ENCODE results near the gene KLK5.
A peak's percentile ranks its signal among the peaks of the same experiment; 100 is the strongest.

KLK5 gene

DNA sequence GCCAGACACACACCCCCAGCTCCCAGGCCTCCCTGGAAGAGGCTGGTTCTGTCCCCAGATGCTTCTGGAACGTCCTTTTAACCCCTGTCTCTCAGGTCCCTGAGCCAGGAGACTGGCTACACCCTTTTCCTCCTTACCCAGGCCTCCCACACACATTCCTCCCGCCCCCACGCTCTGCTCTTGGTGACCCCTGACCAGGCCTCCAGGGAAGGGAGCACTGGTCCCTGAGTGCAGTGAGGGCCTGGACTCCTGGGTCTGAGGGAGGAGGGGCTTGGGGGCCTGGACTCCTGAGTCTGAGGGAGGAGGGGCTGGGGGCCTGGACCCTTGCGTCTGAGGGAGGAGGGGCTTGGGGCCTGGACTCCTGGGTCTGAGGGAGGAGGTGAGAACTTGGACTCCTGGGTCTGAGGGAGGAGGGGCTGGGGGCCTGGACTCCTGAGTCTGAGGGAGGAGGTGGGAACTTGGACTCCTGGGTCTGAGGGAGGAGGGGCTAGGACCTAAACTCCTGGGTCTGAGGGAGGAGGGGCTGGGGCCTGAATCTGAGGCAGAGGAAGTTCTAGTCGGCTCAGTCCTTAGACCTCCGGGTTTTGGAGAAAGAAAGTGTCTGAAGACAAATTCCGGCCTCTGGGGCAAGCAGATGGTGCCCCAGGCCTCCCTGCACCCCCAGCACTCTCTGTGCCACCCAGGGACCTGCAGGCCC lies 16.0 kb upstream of the KLK5 start:
- no peak for DNase-seq (ENCODE audit: low spot score)

DNA sequence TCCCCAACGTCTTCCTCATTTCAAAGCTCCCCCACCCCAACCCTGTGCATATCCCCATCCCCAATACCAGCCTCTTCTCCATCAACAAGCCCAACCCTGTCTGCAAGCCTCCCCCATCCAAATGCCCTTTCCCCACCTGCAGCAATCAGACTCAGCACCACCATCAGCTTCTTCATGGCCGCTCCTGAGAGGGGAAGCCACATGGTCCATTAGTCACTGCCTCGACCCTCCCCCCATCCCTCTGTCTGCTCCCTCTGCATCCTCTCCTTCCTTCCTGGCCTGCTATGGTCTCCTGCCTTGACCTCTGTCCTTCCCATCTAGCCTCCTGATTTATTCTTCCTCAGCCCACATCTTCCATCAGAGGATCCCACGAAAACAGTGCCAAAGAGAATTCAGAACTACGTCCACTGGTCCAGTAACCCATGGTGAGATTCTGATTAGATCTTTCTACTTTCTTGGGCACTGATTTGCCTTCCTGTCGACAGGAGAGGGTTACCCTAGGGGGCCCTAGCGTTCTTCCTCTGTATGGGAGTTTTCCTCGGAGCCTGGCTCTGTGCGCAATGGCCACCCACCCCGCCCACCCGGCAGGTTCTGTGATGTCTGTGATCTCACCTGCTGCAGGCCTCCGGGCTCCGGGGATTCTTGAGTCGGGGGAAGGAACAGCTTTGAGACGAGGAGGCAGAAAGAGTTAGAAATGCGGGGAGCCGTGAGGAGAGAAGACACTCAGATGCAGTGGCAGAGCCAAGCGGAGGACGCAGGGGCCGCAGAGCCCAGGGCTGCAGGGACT lies 15.3 kb upstream of the KLK5 start:
- DNase-seq (ENCODE audit: low spot score): no peak

DNA sequence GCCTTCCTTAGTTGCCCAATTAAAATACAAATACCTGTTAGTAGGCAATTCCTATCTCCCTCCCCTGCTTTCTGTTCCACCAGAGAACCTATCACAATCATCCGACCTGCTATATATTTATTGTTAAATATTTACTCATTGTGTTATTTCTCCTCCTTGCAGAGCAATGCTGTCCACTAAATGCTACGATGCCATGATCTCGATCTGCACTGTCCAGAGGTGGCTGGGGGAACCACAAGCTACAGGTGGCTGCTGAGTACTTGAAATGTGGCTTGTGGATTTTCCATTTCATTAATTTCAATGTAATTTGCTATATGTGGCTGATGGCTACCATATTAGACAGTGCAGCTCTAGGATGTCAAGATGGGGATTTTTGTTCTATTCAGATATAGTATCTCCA lies 11.4 kb upstream of the KLK5 start:
- DNase-seq (ENCODE audit: low spot score): no peak

DNA sequence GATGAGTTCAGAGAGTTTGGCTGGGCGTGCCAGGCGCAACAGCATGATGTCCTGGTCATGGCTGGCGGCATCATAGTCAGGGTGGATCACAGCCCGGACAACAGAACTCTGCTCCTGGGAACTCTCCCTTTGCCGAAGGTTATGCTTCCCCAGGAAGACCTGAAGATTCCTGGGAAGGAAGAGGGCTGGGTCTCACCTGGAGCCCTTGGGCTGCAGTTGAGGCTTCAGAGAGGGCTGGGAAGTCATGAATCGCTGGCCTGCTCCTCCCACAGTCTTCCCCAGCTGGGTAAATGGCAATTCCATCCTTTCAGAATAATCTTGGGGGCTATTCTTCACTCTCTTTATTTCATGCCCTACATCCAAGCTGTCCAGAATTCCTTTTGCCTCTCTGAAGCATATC lies 10.5 kb upstream of the KLK5 start:
- no peak for DNase-seq (ENCODE audit: low spot score)

DNA sequence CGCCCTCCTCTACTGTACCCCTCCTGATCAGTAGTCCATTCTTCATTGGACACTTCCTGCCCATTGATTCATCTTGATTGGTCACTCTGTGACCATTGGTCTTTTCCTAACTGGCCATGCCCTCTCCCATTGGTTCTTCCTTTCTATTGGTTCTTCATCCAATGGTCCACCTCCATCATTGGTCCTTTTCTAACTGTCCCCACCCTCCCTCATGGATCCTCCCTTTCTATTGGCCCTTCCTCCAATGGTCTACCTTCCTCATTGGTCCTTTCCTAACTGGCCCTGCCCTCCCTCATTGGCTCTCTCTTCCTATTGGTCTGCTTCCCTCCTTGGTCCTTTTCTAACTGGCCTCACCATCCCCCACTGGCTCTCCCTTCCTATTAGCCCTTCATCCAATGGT lies 9.4 kb upstream of the KLK5 start:
- no peak for DNase-seq (ENCODE audit: low spot score)

DNA sequence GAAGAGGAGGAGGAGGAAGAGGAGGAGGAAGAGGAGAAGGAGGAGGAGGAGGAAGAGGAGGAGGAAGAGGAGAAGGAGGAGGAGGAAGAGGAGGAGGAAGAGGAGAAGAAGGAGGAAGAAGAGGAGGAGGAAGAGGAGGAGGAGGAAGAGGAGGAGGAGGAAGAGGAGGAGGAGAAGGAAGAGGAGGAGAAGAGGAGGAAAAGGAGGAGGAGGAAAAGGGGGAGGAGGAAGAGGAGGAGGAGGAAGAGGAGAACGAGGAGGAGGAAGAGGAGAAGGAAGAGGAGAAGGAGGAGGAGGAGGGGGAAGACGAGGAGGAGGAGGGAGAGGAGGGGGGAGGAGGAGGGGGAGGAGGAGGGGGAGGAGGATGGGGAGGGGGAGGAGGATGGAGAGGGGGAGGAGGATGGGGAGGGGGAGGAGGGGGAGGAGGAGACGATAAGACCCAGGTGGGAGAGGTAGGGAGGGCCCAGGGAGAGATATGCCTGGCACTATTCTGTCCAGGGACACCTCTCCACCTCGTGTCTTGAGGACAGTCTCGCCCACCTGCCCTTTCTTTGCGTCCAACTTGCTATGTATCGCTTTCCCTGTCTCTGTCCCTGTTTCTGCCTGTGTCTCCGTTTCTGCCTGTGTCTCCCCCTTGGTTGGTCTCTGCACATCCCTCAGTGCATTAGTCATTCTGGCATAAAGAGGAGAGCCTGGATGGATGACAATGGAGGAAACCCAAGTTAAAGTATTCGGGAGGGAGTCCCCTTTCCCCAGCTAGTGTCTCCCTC lies 7.1 kb upstream of the KLK5 start:
- no peak for DNase-seq (ENCODE audit: low spot score)

DNA sequence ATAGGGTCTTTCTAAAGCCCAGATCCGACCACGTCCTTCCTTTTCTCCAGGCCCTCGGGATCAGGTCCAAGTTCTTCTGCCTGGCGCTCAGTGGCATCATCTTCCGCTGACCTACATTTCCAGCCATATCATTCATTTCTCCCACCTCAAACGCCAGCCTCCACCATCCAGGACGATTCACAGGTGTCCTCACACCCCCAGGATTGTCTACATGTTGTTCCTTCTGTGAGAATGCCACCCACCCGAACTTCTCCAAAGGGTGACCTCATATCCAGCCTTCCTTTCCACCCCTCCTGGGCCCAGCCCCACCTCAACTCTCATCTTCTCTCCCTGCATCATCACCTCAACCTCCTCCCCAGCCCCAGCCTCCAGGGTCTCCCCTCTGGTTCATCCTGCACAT lies 4.7 kb upstream of the KLK5 start:
- DNase-seq (ENCODE audit: low spot score): no peak

DNA sequence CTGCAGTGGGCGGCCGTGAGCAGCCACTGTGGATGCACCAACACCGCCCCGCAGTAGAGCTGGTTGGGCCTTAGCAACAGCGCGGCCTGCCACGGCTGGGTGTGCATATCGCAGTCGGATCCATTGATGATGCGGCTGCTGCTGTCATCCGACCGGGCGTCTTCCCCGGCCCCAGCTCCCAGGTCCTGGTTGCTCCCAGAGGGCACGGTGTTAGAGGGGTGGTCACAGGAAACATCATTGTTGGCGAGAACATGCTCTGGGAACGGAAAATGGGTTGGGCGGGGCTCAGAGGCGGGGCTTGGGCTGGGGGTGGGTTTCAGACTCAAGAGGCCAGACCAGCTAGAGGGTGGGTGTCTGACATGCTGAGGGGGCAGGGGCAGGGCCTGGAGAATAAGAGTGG lies 3.0 kb downstream of the KLK5 start:
- DNase-seq (ENCODE audit: low spot score): no peak

DNA sequence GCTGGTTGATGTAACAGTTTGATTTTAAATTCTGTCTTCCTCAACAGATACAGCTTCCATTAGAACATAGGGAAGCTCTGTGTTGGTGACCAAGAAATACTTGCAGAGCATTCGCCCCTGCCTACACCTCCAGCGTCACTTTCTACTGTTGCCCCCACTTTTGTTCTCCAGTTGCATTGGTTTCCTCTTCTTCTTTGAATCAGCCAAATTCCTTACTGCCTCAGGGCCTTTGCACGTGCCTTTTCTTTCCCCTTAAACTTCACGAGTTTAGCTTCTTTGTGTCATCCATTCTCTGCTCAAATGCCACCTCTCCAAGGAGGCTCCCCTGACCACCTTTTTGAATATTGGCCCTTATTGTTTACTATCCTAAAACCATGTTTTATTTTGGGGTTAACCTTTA lies 5.7 kb downstream of the KLK5 start:
- DNase-seq (ENCODE audit: low spot score): no peak

DNA sequence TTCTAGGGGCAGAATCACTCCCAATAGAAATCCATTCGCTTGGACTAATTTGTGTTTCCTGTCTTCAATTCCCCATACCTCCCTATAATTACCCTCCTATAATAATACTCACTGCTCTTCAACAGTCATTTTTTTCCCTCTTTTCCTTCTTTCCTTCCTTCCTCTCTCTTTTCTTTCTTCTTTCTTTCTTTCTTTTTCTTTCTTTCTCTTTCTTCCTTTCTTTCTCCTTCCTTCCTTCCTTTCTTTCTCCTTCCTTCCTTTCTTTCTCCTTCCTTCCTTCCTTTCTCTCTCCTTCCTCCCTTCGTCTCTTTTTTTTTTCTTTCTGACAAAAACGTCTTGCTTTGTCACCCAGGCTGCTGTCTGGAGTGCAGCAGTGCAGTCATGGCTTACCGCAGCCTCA lies 8.0 kb downstream of the KLK5 start:
- no peak for DNase-seq (ENCODE audit: low spot score)

DNA sequence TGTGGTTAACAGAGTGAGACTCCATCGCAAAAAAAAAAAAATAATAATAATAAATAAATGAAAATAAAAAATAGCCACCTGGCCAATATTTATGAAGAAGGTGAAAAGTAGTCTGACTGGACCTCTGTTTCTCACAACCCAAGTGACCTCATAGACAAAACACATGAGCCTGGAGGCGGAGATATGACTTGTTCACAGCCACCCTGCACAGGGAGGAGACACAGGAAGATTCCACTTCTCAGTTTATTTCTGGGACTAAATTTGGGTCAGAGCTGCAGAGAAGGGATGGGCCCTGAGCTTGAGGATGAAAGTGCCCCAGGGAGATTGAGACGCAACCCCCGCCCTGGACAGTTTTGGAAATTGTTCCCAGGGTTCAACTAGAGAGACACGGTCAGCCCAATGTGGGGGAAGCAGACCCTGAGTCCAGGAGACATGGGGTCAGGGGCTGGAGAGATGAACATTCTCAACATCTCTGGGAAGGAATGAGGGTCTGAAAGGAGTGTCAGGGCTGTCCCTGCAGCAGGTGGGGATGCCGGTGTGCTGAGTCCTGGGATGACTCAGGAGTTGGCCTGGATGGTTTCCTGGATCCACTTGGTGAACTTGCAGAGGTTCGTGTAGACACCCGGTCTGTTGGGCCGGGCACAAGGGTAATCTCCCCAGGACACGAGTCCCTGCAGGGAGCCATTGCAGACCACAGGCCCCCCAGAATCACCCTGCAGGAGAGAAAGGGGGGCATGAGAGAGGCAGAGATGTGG lies 9.6 kb downstream of the KLK5 start:
- no peak for DNase-seq (ENCODE audit: low spot score)

DNA sequence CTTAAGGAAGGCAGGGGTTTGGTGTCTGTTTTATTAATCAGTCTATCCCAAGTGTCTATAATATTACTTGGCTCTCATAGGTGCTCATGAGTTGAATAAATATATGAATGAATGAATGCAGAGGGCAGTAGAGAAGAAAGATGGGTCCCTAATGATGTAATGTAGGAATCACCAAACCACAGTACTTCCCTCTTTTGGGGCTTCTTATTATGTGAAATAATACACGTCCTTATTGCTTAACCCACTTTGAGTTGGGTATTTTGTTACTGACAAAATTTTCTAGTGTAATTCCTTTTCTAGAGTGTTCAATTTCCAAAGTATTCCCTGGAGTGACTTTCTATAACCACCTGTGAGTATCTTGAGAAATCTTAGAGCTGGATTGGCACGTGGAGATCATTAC lies 13.2 kb downstream of the KLK5 start:
- no peak for DNase-seq (ENCODE audit: low spot score)

DNA sequence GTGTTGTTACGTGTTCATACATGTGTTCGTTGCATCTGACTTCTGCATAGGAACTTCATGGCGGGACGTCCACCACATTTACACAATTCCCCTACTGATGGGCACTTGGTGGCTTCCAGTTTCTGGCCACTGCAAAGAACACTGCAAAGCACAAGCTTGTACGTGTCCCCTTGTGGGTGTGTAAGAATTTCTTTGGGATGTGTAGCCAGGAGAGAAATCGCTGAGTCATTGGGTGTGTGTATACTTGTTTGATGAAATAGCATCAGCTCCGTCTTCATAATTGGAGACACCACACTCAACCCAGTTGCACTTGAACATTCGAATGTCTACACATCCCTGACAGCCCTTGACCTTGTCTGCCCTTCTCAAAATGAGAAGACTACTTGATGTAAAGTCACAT lies 19.2 kb downstream of the KLK5 start:
- DNase-seq (ENCODE audit: low spot score): no peak

DNA sequence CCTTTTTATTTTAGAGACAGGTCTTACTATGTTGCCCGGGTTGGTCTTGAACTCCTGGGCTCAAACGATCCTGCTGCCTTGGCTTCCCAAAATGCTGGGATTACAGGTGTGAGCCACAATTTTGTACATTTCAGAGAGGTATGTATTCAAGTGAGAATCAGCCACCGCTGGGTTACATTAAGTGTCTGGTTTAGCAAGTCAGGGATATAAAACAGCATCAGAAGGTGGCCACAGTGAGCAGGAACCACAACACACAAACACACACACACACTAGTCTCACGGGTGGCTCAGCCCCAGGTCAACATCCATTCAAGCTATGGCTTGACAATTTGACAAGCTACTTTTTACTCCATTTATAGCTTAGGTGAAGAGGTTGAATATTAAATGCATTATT lies 20.2 kb downstream of the KLK5 start:
- no peak for DNase-seq (ENCODE audit: low spot score)

DNA sequence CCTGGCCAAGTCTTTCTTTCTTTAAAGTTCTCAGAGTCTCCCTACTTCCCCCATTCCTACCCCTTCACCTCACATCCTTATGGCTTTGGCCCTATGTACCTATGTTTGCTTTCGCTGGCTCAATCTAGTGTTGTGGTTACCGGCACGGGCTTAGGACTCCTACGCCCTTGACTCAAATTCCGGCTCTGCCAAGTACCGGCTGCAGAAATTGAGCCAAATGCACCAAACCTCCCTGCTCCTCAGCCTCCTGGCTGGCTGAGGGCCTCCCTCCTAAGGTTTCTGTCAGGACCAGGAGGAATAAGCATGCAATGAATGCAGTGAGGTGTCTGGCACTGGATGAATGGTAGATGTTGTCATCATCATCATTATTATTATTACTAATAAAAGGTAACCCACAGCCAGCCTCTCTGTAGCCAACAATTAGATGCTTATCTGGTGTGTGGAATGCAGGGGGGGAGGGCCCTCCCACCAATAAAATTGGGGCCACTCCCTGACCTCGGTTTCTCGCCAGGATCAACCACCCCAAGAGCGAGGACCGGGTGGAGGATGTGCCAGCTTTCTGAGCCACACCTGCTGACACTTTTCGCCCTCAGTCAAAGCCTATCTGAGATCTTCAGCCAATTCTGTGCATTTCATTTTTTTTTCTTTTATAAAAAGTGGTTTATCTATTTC lies 20.7 kb downstream of the KLK5 start:
- no peak for DNase-seq (ENCODE audit: low spot score)

DNA sequence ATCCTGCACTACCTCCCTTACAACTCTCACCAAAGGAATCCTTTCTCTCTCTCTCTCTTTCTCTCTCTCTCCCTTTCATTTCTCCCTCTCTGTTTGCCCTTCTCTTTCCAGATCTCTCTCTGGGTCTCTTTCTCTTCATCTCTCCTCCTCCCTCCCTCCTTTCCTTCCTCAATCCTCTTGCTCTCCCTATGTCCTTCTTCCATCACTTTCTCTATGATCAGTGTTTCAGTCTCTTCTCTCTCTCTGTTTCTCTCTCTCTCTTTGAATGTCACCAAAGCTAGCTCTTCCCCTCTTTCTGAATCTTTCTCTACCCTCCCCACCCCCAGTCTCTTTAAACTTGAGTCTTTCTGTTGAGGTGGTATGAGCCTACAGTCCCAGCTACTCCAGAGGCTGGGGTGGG lies 21.8 kb downstream of the KLK5 start:
- no peak for DNase-seq (ENCODE audit: low spot score)

DNA sequence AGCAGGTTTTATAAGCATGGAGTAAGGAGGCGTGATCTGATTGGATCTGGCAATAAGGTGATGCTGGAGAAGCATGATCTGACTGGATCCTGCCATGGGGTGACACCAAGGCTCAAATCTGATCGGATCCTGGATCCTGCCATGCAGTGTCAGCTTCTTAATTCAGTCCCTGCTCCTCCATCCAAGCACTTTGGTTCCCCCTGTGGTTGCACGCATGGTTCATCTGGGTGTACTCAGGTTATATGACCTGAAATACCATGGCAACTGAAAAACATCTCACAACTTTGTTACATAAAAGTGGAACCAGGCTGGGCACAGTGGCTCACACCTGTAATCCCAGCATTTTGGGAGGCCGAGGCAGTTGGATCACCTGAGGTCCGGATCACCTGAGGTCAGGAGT lies 24.0 kb downstream of the KLK5 start:
- no peak for DNase-seq (ENCODE audit: low spot score)

DNA sequence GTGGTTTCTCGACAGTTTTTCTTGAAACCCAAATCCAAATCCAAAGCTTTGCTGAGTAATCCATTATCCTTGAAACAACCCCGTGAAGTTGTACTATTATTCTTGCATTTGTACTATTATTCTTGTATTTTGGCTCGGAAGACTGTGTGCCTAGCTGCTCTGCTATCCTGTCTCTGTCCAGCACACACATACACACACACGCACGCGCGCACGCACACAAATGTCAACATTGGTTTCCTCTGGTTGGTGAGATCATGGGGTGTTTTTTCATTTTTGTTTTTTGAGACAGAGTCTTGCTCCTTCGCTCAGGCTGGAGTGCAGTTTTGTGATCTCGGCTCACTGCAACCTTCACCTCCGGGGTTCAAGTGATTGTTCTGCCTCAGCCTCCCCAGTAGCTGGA lies 26.7 kb downstream of the KLK5 start:
- DNase-seq (ENCODE audit: low spot score): no peak

DNA sequence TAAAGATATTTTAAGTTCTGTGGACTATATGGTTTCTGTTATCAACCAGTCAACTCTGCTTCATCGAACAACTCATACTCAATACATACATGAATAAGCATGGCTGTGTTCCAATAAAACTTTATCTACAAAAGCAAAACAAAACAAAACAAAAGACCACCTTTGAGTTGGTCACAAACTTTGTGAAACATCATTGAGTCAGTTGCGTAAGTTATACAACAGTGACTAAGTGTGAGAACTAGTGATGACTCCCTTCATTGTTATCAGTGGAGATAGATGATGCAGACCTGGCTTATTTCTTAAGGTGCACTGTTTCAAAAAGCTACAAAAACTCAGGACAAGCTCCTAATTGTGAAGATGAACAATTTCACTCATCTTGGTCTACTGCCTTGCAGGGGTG lies 27.1 kb downstream of the KLK5 start:
- no peak for DNase-seq (ENCODE audit: low spot score)

DNA sequence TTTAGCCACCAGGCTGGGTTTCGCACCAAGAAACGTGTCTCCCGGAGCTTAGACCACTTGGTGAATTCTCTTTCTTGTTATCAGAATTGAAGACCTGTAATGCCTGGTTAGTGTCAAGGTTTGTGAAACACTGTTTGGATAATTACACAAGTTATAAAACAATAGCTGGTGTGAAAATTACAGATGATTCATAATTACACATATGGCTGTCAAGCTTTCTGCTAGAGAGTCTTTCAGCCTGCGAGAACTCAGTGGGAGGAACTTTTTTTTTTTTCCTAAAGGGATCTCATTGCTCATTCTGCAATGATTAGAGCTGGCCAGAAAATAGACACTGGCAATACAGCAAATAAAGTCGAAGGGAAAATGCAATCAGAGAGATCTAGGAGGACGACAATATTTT lies 28.3 kb downstream of the KLK5 start:
- no peak for DNase-seq (ENCODE audit: low spot score)

DNA sequence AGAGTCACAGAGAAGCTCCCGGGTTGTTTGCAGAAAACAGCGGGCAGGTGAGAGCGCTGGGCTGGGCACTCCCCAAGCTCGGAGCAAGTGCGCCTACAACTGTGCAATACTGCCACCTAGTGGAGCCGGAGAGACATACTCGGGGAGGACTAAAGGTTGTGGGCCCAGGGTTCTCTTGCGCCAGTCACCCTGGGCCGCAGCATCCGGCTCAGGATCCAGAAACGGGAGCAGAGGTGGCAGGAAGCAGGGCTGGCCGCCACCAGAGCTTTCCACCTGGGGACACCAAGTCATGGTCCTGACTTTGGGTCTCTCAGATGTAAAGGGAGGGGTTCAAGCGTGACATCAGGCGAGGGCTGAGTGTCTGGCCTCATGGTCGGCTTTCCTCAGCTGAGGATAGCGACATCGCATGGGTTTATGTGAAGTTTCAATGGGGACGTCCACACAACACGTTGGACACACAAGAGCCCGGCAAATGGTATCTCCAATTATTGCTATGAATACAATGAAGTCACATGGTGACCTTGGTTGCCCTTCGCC lies 30.5 kb downstream of the KLK5 start:
- DNase-seq (ENCODE audit: low spot score): peak; percentile 87

Measured in activated CD4-positive, alpha-beta T cell treated with anti-CD3 and anti-CD28 coated beads, Interleukin-2, Interleukin-4, amounts not matched to agents 100 ng/mL and 50 ng/mL, durations not matched to agents 16 hours and 8 hours (primary cell).